Measurements from ENCODE around the gene TSPEAR.

TSPEAR gene

GRCh38 chr21:44460441-44460755 lies 251.0 kb downstream of the TSPEAR start:
- no peak overlapping the region for H3K4me3 ChIP-seq (ENCODE audit: insufficient read depth, low read length, poor library complexity, severe bottlenecking)

DNA sequence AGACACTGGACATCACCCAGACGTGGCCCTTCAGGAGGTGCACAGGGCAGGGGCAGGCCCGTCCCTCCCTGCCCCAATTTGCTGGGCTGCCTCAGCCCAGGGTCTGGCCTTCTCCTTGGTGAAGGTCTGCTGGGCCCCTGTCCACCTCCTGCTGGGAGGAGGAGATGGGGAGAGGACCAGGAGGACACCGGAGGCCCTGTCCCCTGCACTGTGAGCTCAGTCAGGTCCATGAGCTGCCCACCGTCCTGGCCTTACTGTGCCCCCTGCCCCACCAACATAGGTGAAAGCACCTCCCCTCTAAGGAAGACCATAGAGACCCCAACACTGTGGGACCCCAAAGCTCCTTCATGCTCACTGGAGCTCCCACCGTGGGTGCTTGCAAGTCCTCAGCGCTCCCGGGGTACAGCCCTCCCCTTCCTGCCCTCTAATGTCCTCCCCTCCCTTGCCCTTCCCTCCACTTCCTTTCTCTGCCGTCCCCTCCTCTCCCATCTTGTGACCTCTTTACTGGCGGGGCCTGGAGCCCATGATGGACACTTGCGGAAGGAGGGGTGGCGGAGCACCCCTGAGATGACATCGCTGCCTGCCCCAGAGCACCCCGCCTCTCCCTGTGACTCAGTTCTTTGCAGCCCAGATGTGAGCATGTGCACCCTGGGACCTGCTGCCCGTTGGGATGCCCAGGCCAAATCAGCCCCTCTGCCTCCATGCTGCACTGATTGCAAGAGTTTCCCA lies 251.5 kb downstream of the TSPEAR start:
- TF ChIP-seq EZH2phosphoT487 (conservative IDR thresholded peaks at IDR 0.05; ENCODE audit: low read length), result no peak
- TF ChIP-seq, protein P1, sequence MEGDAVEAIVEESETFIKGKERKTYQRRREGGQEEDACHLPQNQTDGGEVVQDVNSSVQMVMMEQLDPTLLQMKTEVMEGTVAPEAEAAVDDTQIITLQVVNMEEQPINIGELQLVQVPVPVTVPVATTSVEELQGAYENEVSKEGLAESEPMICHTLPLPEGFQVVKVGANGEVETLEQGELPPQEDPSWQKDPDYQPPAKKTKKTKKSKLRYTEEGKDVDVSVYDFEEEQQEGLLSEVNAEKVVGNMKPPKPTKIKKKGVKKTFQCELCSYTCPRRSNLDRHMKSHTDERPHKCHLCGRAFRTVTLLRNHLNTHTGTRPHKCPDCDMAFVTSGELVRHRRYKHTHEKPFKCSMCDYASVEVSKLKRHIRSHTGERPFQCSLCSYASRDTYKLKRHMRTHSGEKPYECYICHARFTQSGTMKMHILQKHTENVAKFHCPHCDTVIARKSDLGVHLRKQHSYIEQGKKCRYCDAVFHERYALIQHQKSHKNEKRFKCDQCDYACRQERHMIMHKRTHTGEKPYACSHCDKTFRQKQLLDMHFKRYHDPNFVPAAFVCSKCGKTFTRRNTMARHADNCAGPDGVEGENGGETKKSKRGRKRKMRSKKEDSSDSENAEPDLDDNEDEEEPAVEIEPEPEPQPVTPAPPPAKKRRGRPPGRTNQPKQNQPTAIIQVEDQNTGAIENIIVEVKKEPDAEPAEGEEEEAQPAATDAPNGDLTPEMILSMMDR (IDR thresholded peaks at IDR 0.05; ENCODE audit: insufficient read depth, low read length, poor library complexity, severe bottlenecking), result no peak
- no peaks in the 10 kb centered on the region for H3F3A ChIP-seq (ENCODE audit: insufficient read depth)
- H3K9me2 ChIP-seq (replicated peaks; ENCODE audit: insufficient read depth, low read length), result no peaks in the 10 kb centered on the region
- no peaks in the 10 kb centered on the region for H3K9me3 ChIP-seq (ENCODE audit: insufficient read depth, low read length)
- H3K36me3 ChIP-seq (ENCODE audit: low read length), result no peaks in the 10 kb centered on the region
- no peak overlapping the region for H3K9ac ChIP-seq (ENCODE audit: low read length)
- no peak overlapping the region for H3K27ac ChIP-seq (ENCODE audit: low read depth, low read length)
- no peak overlapping the region for H2AFZ ChIP-seq (ENCODE audit: low read depth, low read length, severe bottlenecking)
- no peak overlapping the region for H3K4me3 ChIP-seq (ENCODE audit: insufficient read depth, low read length, poor library complexity, severe bottlenecking)
- H4K20me1 ChIP-seq (ENCODE audit: low read depth, low read length), result no peaks in the 10 kb centered on the region
- H3K79me2 ChIP-seq (ENCODE audit: insufficient read depth, low read length), result no peaks in the 10 kb centered on the region
- H3K27me3 ChIP-seq (ENCODE audit: low read length), result no peaks in the 10 kb centered on the region
- H3K4me2 ChIP-seq (ENCODE audit: low read depth, low read length, poor library complexity, severe bottlenecking), result no peak overlapping the region

More at GRCh38 chr21:44460441-44460755, 251.0 kb downstream of the TSPEAR start:
- Histone ChIP-seq H3K27me3 (ENCODE audit: low read length) (no peaks in the 10 kb centered on the region), H3K9me3 (ENCODE audit: insufficient read depth, low read length) (no peaks in the 10 kb centered on the region), H3F3A (ENCODE audit: insufficient read depth) (no peaks in the 10 kb centered on the region), H3K27ac (ENCODE audit: low read depth, low read length) (no peak overlapping the region), H3K4me2 (ENCODE audit: low read depth, low read length, poor library complexity, severe bottlenecking) (no peak overlapping the region), H3K9me2 (replicated peaks; ENCODE audit: insufficient read depth, low read length) (no peaks in the 10 kb centered on the region), H3K79me2 (ENCODE audit: insufficient read depth, low read length) (no peaks in the 10 kb centered on the region), H3K36me3 (ENCODE audit: low read length) (no peaks in the 10 kb centered on the region), H3K9ac (ENCODE audit: low read length) (no peak overlapping the region), H2AFZ (ENCODE audit: low read depth, low read length, severe bottlenecking) (no peak overlapping the region), H4K20me1 (ENCODE audit: low read depth, low read length) (no peaks in the 10 kb centered on the region)
- TF ChIP-seq, protein P1 (IDR thresholded peaks at IDR 0.05; ENCODE audit: insufficient read depth, low read length, poor library complexity, severe bottlenecking), result no peak
- no peak for TF ChIP-seq EZH2phosphoT487 (conservative IDR thresholded peaks at IDR 0.05; ENCODE audit: low read length)

DNA sequence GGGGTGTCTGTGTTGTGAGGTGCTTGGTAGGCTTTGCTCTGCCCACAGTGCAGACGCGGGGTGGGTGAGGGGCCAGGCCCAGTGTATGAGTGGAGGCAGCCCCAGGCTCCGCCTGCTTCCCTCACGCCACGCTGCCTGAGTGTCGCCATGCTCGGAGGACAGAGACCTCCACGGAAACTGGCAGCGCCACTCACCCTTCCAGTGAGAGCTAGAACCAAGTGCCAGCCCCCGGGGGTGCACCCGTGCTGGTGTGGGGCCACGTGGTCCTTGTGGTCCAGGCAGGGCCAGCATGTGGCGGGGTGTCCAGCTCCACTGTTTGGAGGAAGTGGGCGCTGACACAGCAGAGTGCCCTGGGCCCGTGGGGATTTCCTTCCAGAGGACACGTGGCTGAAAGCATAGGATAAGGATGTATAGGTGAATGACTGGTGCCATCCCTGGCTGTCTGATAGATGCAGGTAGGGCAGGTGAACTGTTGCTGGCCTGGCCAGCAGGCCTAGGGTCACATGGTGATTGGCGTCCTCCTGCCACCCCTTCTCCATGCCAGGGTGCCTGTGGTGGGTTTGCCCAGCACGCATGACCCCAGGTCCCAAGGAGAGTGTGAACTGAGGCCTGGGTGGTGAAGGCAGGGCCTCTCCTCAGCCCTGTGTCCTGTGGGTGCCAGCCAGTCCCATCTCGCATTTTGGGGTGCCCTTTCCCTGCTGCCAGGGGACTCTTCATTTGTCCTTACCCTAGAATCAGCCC lies 252.2 kb downstream of the TSPEAR start:
- Histone ChIP-seq H3K4me2 (ENCODE audit: low read depth, low read length, poor library complexity, severe bottlenecking) (no peak overlapping the region), H3K36me3 (ENCODE audit: low read length) (no peaks in the 10 kb centered on the region), H3K9ac (ENCODE audit: low read length) (no peak overlapping the region), H3F3A (ENCODE audit: insufficient read depth) (no peaks in the 10 kb centered on the region), H3K27me3 (ENCODE audit: low read length) (no peaks in the 10 kb centered on the region), H2AFZ (ENCODE audit: low read depth, low read length, severe bottlenecking) (no peak overlapping the region), H3K9me3 (ENCODE audit: insufficient read depth, low read length) (no peaks in the 10 kb centered on the region), H3K9me2 (replicated peaks; ENCODE audit: insufficient read depth, low read length) (no peaks in the 10 kb centered on the region), H4K20me1 (ENCODE audit: low read depth, low read length) (no peaks in the 10 kb centered on the region), H3K79me2 (ENCODE audit: insufficient read depth, low read length) (no peaks in the 10 kb centered on the region), H3K4me3 (ENCODE audit: insufficient read depth, low read length, poor library complexity, severe bottlenecking) (no peak overlapping the region), H3K27ac (ENCODE audit: low read depth, low read length) (no peak overlapping the region)
- TF ChIP-seq EZH2phosphoT487 (conservative IDR thresholded peaks at IDR 0.05; ENCODE audit: low read length), result no peak
- TF ChIP-seq, protein P1 (IDR thresholded peaks at IDR 0.05; ENCODE audit: insufficient read depth, low read length, poor library complexity, severe bottlenecking), result no peak

Measured in SU-DHL-6 (cell line).